ENCODE data around the gene ZNF609. TPM values are rescaled to one million over a fixed set of nuclear protein-coding genes. Genes with fewer than 3 reads are reported as not detected.

Gene ZNF609
- total RNA-seq, 3 donors from 2014 or later (not counting 1 experiment from before 2014, with no cell fraction given) = 40.3 to 59.7 (median 55.3) TPM

GRCh38 chr15:64656508-64656907, 196.1 kb downstream of the ZNF609 start:
- Histone ChIP-seq H3K4me3 (ENCODE audit: low read length) (no peak overlapping the region), H3K36me3 (ENCODE audit: control insufficient read depth, insufficient read depth, low read length) (no peaks in the 10 kb centered on the region), H3K27ac (ENCODE audit: low read length) (no peak overlapping the region), H3K4me1 (ENCODE audit: control insufficient read depth, insufficient read depth, low read length) (peaks cover 12% of the 10 kb centered on the region), H3K27me3 (ENCODE audit: control insufficient read depth, insufficient read depth, low read length) (no peaks in the 10 kb centered on the region), H3K9me3 (ENCODE audit: control insufficient read depth, insufficient read depth, low read length) (no peaks in the 10 kb centered on the region)
- no peak for TF ChIP-seq CTCF (IDR thresholded peaks at IDR 0.05)
- H3K36me3 Mint-ChIP-seq = no peaks in the 10 kb centered on the region
- no peak overlapping the region for H3K27ac Mint-ChIP-seq
- no peak for DNase-seq
- no peak overlapping the region for H3K4me3 Mint-ChIP-seq
- peaks cover 3 to 4% of the 10 kb centered on the region in 2 donors for H3K4me1 Mint-ChIP-seq
- no peaks in the 10 kb centered on the region for H3K27me3 Mint-ChIP-seq (ENCODE audit: low read depth in 2 of 2)
- no peak for ATAC-seq
- 93% methylated on average over 2 of the region's 2 CpGs for WGBS (ENCODE audit: insufficient coverage)
- no peaks in the 10 kb centered on the region for H3K9me3 Mint-ChIP-seq
- intact Hi-C loops (cut with micrococcal nuclease) = no loop called here

GRCh38 chr15:64665179-64665578, 204.8 kb downstream of the ZNF609 start:
- DNase-seq (no peak), ATAC-seq (no peak)
- peaks cover 2% of the 10 kb centered on the region for H3K36me3 ChIP-seq (ENCODE audit: control insufficient read depth, insufficient read depth, low read length)
- 100% methylated on average over 1 of the region's 1 CpG for WGBS (ENCODE audit: insufficient coverage)
- H3K27me3 ChIP-seq (ENCODE audit: control insufficient read depth, insufficient read depth, low read length) = no peaks in the 10 kb centered on the region
- Mint-ChIP-seq H3K27me3 (ENCODE audit: low read depth in 2 of 2) (no peaks in the 10 kb centered on the region), H3K9me3 (no peaks in the 10 kb centered on the region), H3K4me3 (no peak overlapping the region), H3K4me1 (peaks cover 0 to 5% of the 10 kb centered on the region in 2 donors), H3K27ac (no peak overlapping the region), H3K36me3 (no peaks in the 10 kb centered on the region)
- H3K4me1 ChIP-seq (ENCODE audit: control insufficient read depth, insufficient read depth, low read length) = no peaks in the 10 kb centered on the region
- no peaks in the 10 kb centered on the region for H3K9me3 ChIP-seq (ENCODE audit: control insufficient read depth, insufficient read depth, low read length)
- TF ChIP-seq CTCF (IDR thresholded peaks at IDR 0.05) = no peak
- H3K27ac ChIP-seq (ENCODE audit: low read length) = no peak overlapping the region
- intact Hi-C loops (cut with micrococcal nuclease) = no loop called here
- H3K4me3 ChIP-seq (ENCODE audit: low read length) = no peak overlapping the region

- no peak for ATAC-seq
- Mint-ChIP-seq H3K4me3 (no peak overlapping the region), H3K27me3 (ENCODE audit: low read depth in 2 of 2) (no peaks in the 10 kb centered on the region), H3K9me3 (no peaks in the 10 kb centered on the region), H3K4me1 (peaks cover 0 to 5% of the 10 kb centered on the region in 2 donors), H3K36me3 (no peaks in the 10 kb centered on the region), H3K27ac (peak overlapping the region; percentile 19 to 38)
- intact Hi-C loops (cut with micrococcal nuclease) = no loop called here
- Histone ChIP-seq H3K9me3 (ENCODE audit: control insufficient read depth, insufficient read depth, low read length) (no peaks in the 10 kb centered on the region), H3K4me3 (ENCODE audit: low read length) (no peak overlapping the region), H3K4me1 (ENCODE audit: control insufficient read depth, insufficient read depth, low read length) (no peaks in the 10 kb centered on the region), H3K36me3 (ENCODE audit: control insufficient read depth, insufficient read depth, low read length) (peaks cover 4% of the 10 kb centered on the region), H3K27ac (ENCODE audit: low read length) (no peak overlapping the region), H3K27me3 (ENCODE audit: control insufficient read depth, insufficient read depth, low read length) (no peaks in the 10 kb centered on the region)
- TF ChIP-seq CTCF (IDR thresholded peaks at IDR 0.05) = no peak
- WGBS (ENCODE audit: insufficient coverage) = 100% methylated on average over 1 of the region's 1 CpG
- no peak for DNase-seq
Observed at GRCh38 chr15:64667736-64668161, 207.4 kb downstream of the ZNF609 start.

GRCh38 chr15:64673866-64674265, 213.5 kb downstream of the ZNF609 start:
- H3K27me3 Mint-ChIP-seq (ENCODE audit: low read depth in 2 of 2) = no peaks in the 10 kb centered on the region
- ATAC-seq (no peak), DNase-seq (no peak)
- TF ChIP-seq CTCF (IDR thresholded peaks at IDR 0.05) = no peak
- intact Hi-C loops (cut with micrococcal nuclease) = no loop called here
- Histone ChIP-seq H3K4me1 (ENCODE audit: control insufficient read depth, insufficient read depth, low read length) (no peaks in the 10 kb centered on the region), H3K36me3 (ENCODE audit: control insufficient read depth, insufficient read depth, low read length) (peaks cover 30% of the 10 kb centered on the region), H3K9me3 (ENCODE audit: control insufficient read depth, insufficient read depth, low read length) (no peaks in the 10 kb centered on the region), H3K27ac (ENCODE audit: low read length) (no peak overlapping the region), H3K27me3 (ENCODE audit: control insufficient read depth, insufficient read depth, low read length) (no peaks in the 10 kb centered on the region), H3K4me3 (ENCODE audit: low read length) (no peak overlapping the region)
- no peak overlapping the region for H3K27ac Mint-ChIP-seq
- H3K9me3 Mint-ChIP-seq = no peaks in the 10 kb centered on the region
- H3K4me3 Mint-ChIP-seq = no peak overlapping the region
- no peaks in the 10 kb centered on the region for H3K36me3 Mint-ChIP-seq
- WGBS (ENCODE audit: insufficient coverage) = 96% methylated on average over 12 of the region's 12 CpGs
- H3K4me1 Mint-ChIP-seq = no peaks in the 10 kb centered on the region
